Suprapubic skin (tissue), 4 donors: ENCODE data around the gene TRABD2A. TPM values are rescaled to one million over a fixed set of nuclear protein-coding genes. Genes with fewer than 3 reads are reported as not detected.
"Not testable (repeated sequence)": the region's sequence is repeated elsewhere in the genome, so short reads cannot be mapped to it uniquely, and the experiment has no call there.

Source experiments
- DNase-seq, 2 donors: peaks; one replicate each; pipeline ENCODE4 v3.0.0-alpha.2; 2019; ENCODE audit warnings: low spot score in 2 of 2
- H3K27ac ChIP-seq: fragments of 200-600 bp; sonication (generic); one replicate; pipeline ENCODE4 v1.5.1; 2019
- H3K27me3 ChIP-seq: fragments of 200-600 bp; sonication (generic); one replicate; pipeline ENCODE4 v1.5.1; 2019
- H3K36me3 ChIP-seq: fragments of 200-600 bp; sonication (generic); one replicate; pipeline ENCODE4 v1.5.1; 2019
- H3K4me1 ChIP-seq: fragments of 200-600 bp; sonication (generic); one replicate; pipeline ENCODE4 v1.5.1; 2019
- H3K4me3 ChIP-seq: fragments of 200-600 bp; sonication (generic); one replicate; pipeline ENCODE4 v1.5.1; 2019; ENCODE audit warnings: mild to moderate bottlenecking
- H3K9me3 ChIP-seq: fragments of 200-600 bp; sonication (generic); one replicate; pipeline ENCODE4 v1.5.1; 2019
- CTCF ChIP-seq, 2 donors: fragments of 200-600 bp in 1 of 2; fragments of 450-650 bp in 1 of 2; sonication (generic) in 1 of 2; IDR thresholded peaks; one replicate each; pipeline ENCODE4 v1.5.1; 2016 to 2019; ENCODE audit warnings: antibody characterized with exemption in 2 of 2, mild to moderate bottlenecking in 1 of 2, moderate library complexity in 1 of 2
- EP300 ChIP-seq: sonication (generic); formaldehyde crosslinking; IDR thresholded peaks from one replicate; pipeline ENCODE4 v1.6.1; 2017; ENCODE audit warnings: antibody characterized with exemption
- POLR2A ChIP-seq, 2 donors: fragments of 450-650 bp; IDR thresholded peaks; one replicate each; pipeline ENCODE4 v1.6.1; 2017; ENCODE audit warnings: antibody characterized with exemption in 2 of 2, mild to moderate bottlenecking in 2 of 2, moderate library complexity in 2 of 2
- POLR2AphosphoS5 ChIP-seq, 3 donors: sonication (generic); formaldehyde crosslinking; IDR thresholded peaks; one replicate each; pipeline ENCODE4 v1.6.1; 2017; ENCODE audit warnings: antibody characterized with exemption in 3 of 3
- WGBS: methylation state at CpG from one replicate; pipeline ENCODE4 v1.1.5; 2018; 5-methylcytosine and 5-hydroxymethylcytosine counted together
- total RNA-seq, 4 donors: library from RNA; depleted of rRNA; stranded (reverse); fragments of >200 nt; gene quantifications; one replicate each; pipeline ENCODE4 v1.1.0, GENCODE V29; 2016

The TRABD2A gene
- total RNA-seq, 4 donors from 2014 or later: 0.68 to 2.4 (median 1.7) TPM; not detected in 1

- DNase-seq: no peak
- Histone ChIP-seq H3K27ac (no peak overlapping the region), H3K36me3 (no peaks in the 10 kb centered on the region), H3K9me3 (no peaks in the 10 kb centered on the region), H3K4me1 (no peaks in the 10 kb centered on the region), H3K4me3 (no peak overlapping the region), H3K27me3 (no peaks in the 10 kb centered on the region)
- TF ChIP-seq CTCF (IDR thresholded peaks at IDR 0.05) (no peak), EP300 (no peak), POLR2A (IDR thresholded peaks at IDR 0.05) (no peak), POLR2AphosphoS5 (IDR thresholded peaks at IDR 0.05) (no peak)
- WGBS: 71% methylated on average over 1 of the region's 1 CpG
These were observed 98.0 kb downstream of the TRABD2A start for GRCh38 chr2:84782717-84783442.

DNA sequence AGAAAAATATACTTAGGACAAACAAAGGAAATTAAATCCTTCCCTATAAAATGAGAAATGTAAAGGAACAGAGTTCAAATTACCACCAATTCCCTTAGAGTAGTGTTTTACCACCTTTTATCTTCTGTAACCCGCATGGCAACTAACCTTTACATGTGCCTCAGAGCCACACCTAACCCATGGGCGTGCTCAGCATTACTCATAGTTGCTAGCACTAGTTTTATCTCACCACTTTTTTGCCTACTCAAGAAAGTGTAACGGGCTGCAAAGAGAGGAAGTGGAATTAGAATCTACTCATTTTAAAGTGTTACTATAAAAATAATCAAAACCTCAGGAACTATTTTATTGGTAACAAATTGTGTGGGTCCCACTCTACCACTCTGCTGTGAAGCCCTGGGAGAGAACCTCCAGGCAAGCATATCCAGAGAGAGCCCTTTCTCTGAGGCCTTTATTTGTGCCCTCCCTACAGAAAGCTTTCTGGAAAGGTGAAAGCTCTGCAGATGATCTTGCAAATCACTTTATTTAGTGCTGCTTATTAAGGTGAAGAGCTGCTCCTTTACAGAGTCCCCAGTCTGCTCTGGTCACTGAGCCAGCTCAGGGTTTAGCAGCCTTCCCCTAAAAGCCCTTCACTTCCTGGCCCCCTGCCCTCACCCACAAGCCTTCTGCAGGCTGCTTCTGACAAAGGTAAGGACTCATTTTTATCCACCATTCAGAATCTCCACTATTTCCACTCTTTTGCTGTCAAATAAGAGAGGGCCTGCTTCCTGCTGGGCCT is 98.8 kb downstream of the TRABD2A start:
- TF ChIP-seq POLR2AphosphoS5 (IDR thresholded peaks at IDR 0.05) (no peak), EP300 (no peak), CTCF (IDR thresholded peaks at IDR 0.05) (no peak), POLR2A (IDR thresholded peaks at IDR 0.05) (no peak)

DNA sequence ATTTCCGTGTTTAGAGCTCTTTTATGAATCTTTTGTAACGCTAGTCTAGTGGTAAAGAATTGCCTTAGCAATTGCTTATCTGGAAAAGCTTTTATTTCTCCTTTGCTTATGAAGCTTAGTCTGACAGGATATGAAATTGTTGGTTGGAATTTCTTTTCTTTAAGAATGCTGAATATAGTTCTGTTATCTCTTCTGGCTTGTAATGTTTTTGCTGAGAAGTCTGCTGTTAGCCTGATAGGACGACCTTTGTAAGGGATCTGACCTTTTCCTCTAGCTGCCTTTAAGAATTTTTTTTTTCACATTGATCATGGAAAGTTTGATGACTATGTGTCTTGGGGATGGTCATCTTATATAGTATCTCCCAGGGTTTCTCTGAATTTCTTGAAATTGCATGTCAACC is 101.1 kb downstream of the TRABD2A start:
- no peaks in the 10 kb centered on the region for H3K27me3 ChIP-seq
- 61% methylated on average over 3 of the region's 3 CpGs for WGBS
- no peak overlapping the region for H3K4me3 ChIP-seq
- H3K4me1 ChIP-seq: no peaks in the 10 kb centered on the region
- DNase-seq: no peak
- TF ChIP-seq POLR2AphosphoS5 (IDR thresholded peaks at IDR 0.05): no peak
- no peaks in the 10 kb centered on the region for H3K9me3 ChIP-seq
- H3K36me3 ChIP-seq: no peaks in the 10 kb centered on the region
- H3K27ac ChIP-seq: no peak overlapping the region

More for the DNA sequence above, 98.8 kb downstream of the TRABD2A start:
- H3K27me3 ChIP-seq: no peaks in the 10 kb centered on the region
- no peak overlapping the region for H3K4me3 ChIP-seq
- H3K27ac ChIP-seq: no peak overlapping the region
- 40% methylated on average over 3 of the region's 3 CpGs for WGBS
- no peaks in the 10 kb centered on the region for H3K9me3 ChIP-seq
- no peak for DNase-seq
- no peaks in the 10 kb centered on the region for H3K36me3 ChIP-seq
- H3K4me1 ChIP-seq: no peaks in the 10 kb centered on the region

GRCh38 chr2:84778911-84779690 is 101.8 kb downstream of the TRABD2A start:
- no peaks in the 10 kb centered on the region for H3K27me3 ChIP-seq
- TF ChIP-seq POLR2A (IDR thresholded peaks at IDR 0.05): no peak
- WGBS: 88% methylated on average over 1 of the region's 1 CpG
- DNase-seq: no peak
- H3K4me1 ChIP-seq: no peaks in the 10 kb centered on the region
- no peaks in the 10 kb centered on the region for H3K9me3 ChIP-seq
- no peak overlapping the region for H3K27ac ChIP-seq
- no peaks in the 10 kb centered on the region for H3K36me3 ChIP-seq
- H3K4me3 ChIP-seq: no peak overlapping the region

DNA sequence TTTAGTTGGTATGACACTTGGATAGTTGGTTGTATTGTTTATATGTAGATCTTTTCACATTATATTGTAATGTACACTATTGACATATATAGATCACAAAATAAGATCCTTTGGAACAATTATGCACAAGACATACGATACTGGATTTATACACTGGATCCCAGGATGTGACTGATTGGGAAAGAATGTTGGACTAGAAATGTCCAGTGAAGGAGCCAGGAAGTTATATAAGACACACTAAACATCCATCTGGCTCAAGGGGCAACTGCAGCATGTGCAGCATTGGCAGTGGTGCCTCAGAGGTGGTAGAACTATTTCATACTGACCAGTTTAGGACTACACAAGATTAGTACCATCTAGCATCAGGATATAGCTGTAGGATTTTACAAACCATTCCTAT is 104.9 kb downstream of the TRABD2A start:
- WGBS: 71% methylated on average over 1 of the region's 1 CpG
- Histone ChIP-seq H3K4me1 (no peaks in the 10 kb centered on the region), H3K27me3 (no peaks in the 10 kb centered on the region), H3K27ac (no peak overlapping the region), H3K9me3 (peaks cover 7% of the 10 kb centered on the region), H3K36me3 (no peaks in the 10 kb centered on the region), H3K4me3 (no peak overlapping the region)
- TF ChIP-seq POLR2A (IDR thresholded peaks at IDR 0.05) (no peak), CTCF (IDR thresholded peaks at IDR 0.05) (no peak), POLR2AphosphoS5 (IDR thresholded peaks at IDR 0.05) (no peak), EP300 (no peak)
- no peak for DNase-seq

- H3K36me3 ChIP-seq, H3K27ac ChIP-seq, H3K4me3 ChIP-seq, H3K4me1 ChIP-seq, DNase-seq, H3K27me3 ChIP-seq: not testable (repeated sequence)
- WGBS: 49% methylated on average over 3 of the region's 3 CpGs
- H3K9me3 ChIP-seq: peaks cover 15% of the 10 kb centered on the region
These were observed 107.3 kb downstream of the TRABD2A start for GRCh38 chr2:84773562-84773961.

Other genes starting within 250 kb of the TRABD2A start
- 1,000 to 10,000 TPM in 2 of 4 donors, 100 to 1,000 TPM in 2; 859 to 1,108 (median 964) TPM for gene TMSB10, start 24.6 kb upstream of the TRABD2A start, total RNA-seq
- 10 to 100 TPM; 23.5 to 42.6 (median 29.3) TPM for gene KCMF1, start 90.1 kb upstream of the TRABD2A start, total RNA-seq